ENCODE results near the gene WLS.
"Not testable (repeated sequence)": the region's sequence is repeated elsewhere in the genome, so short reads cannot be mapped to it uniquely, and the experiment has no call there.

WLS gene

DNA sequence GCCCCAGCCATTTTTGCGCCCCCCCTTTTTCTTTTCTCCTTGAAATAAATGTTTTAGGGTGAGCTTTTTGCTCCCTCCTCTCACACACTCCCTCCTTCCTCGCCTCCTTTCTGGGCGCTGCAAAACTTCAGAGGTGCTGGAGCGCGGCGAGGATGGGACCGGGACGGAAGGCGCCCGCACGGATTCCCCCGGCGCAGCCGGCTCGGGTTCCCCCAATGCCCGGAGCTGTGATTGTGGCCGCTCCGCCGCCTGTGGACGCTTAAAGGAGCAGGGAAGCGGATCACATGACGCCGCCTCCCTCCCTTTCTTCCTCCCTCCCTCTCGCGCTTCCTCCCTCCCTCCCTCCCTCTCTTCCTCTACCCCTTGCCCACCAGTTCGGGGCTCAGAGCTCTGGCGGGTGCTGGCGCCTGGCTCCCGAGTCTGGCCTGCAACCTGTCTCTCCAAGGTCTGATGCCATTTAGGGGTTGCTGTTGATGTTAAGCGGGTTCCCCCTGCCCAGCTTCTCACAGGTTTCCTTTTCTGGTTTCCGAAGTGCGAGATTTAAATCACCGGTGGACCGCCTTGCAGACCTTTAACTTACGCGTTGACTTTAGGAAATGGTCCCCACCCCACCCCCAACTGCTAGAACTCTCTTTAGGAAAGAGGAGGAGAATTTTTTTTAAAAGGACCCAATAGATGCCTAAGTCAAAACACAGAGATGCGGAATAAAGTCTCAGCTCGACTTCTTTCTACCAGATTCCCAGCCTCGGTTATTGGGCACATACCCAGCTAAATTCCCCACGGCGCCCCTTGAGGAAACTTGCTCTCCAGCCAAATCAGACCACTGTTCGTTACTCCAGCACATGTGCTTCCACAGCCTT is at the start of gene WLS:
TSS of gene WLS (minus strand) at position 235 of the 860 bp plus-strand sequence. CDS start at position 11, 224 bp downstream.
- DNase-seq = peak; percentile 80

DNA sequence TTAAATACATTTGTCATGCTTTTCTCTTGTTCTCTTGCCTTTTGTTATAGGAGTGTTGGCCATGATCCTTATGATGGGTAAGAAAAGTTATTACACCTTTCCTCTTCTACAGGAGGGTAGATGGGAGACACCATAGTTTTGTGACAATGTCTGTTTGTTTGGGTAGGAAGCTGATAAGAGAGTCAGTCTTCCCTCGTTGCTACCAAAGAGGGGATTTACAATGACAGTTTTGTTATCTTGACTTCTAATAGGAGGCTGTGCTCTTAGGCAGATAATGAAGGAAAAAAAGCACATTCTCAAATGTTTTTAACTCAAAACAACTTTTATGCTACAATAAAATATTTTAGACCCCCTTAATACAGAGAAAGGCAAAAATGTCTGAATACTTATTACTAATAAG is 48.0 kb upstream of the WLS start:
- no peak for DNase-seq

DNA sequence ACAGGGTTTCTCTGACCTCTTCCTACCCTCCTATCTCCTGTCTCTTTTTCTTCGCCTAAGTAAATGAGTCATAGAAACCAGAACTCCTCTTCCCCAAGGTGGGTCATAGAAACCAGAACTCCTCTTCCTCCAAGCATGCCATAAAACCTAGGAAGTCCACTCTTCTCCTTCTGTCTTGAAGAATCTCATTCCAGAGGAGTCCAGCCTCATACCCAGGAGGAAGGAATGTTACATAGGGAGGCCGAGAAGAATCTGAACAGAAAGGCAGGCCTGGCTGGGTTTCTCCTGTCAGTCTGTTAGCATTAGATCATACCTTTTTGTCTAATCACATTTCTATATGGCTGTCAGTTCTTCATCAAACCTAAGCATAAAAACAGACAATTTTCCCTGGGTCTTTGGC is 47.5 kb upstream of the WLS start:
- DNase-seq = no peak

DNA sequence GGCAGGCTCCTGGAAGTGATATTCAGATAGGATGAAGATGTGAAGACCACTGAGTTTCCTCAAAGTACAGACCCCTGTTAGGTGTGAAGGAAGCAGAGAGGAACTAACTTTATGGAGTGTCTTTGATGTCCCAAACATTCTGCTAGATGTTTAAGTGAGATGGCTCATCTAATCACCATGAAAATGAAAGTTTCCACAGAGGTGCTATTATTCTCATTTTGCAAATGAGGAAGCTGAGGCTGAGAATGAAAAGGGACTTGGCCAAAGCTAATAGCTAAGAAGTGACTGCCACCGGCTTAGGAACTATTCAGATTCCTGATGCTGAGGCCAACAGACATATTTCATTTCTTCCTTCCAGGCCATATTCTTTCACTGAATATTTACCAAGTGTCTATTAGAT is 45.9 kb upstream of the WLS start:
- no peak for DNase-seq

DNA sequence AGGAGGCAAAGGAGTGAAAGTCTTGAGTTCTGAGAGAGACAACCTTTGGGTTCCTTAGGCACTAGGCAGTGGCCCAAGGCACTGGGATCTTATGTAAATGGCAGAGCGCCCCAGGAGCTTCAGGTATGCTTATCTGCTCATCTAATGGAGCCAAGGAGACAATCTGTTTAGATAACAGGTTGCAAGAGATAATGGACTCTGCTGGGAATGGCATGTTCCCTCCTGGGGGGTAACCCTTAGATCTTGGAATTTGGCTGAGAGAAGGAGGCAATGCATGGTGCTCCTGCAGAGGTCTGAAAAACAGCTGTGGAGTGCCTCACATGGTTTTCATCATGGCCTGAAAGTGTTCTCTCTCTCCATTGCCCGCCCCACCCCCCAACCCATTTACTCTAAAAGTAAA is 44.1 kb upstream of the WLS start:
- no peak for DNase-seq

DNA sequence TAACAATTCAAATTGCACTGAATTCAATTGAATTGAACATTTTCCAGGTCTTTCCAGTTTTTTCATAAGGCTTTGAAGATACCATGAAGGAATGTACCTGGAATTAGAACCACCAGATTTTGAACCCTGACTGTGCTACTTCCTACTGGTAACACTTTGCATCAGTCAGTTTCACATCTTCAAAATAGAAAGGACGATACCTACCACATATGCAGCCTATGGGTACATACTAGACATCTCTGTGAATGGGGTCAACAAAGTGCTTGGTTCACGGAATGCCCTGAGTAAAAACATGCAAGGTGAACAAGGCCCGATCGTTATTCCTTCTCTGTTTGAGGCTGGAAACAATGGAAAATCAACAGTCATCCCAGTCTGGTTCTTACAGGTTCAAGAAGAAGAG is 41.2 kb upstream of the WLS start:
- DNase-seq = no peak

DNA sequence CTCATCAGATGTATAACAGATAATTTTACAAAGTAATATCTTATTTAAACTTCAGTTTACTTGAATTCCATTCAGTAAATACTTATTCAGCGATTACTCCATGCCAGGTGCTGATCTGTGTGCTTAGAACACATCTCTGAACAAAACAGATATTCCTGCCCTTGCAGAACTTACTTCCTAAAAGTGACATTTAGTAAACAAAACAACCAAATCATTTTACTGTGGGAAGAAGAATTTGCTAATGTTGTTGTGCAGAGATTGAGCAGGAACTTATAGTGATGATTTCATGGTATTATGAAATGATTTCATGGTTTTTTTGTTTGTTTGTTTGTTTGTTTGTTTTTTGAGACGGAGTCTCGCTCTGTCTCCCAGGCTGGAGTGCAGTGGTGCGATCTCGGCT is 39.3 kb upstream of the WLS start:
- no peak for DNase-seq

DNA sequence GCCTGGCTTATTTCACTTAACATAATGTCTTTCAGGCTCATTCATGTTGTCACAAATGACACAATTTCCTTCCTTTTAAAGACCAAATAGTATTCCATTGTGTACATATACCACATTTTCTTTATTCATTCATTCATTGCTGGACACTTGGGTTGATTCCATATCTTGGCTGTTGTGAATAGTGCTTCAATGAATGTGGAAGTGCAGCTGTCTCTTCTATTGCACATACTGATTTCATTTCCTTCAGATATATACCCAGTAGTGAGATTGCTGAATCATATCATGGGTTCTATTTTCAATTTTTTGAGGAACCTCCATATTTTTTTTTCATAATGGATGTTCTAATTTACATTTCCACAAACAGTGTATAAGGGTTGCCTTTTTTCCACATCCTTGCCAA is 38.6 kb upstream of the WLS start:
- DNase-seq = no peak

DNA sequence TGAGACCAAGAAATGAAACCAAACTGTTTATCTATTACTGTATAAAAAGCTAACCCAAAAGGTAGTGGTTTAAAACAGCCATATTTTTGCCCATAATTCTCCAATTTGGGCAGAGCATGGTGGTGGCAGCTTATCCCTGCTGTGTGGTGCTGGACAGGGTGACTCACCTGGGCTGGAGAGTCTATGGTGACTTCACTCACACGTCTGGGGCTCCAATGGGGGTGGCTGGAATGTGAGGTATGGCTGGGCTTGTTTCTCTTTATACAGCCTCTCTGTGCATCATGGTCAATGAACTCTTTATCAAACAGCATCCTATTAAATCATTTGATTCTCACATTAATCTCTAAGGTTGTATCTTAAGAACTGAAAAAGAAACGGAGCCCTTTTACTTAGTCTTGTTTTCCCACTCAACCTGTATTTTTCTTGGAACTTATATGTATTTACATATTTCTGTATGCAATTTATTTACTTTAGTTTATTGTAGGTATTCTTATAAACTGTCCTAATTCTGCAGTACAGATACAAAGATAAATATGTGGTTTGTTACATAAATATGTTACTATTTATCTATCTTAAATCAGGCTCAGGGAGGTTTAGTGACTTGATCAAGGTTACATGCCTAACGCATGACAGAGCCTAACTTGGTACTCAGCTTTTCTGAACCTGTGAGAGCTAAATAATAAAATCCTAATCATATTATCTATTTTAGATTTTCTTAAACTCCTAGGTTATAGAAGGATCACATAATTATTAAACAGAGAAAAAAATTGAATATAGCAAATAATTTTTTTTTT is 37.5 kb upstream of the WLS start:
- peak; percentile 59 for DNase-seq

DNA sequence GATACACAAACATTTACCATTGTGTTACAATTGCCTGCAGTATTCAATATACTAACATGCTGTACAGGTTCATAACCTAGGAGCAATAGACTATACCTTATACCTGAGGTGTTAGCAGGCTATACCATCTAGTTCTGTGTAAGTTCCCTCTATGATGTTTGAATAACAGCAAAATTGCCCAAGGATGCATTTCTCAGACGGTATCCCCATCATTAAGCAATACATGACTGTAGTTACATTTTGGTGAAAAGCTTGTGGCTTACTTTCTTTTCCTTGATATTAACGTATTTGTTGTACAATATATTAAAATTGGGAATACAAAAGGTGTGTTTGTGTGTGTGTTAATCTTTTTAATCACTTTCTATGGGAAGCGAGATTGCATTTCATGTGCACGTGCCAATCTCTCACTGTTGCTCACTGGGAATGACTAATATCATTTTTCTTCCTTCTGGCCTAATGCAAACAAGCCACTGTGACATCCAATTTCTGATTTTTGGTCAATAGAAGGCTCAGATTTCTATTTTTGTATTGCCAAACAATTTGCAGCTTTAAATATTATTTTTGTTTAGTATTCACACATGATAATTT is 36.7 kb upstream of the WLS start:
- DNase-seq = no peak

DNA sequence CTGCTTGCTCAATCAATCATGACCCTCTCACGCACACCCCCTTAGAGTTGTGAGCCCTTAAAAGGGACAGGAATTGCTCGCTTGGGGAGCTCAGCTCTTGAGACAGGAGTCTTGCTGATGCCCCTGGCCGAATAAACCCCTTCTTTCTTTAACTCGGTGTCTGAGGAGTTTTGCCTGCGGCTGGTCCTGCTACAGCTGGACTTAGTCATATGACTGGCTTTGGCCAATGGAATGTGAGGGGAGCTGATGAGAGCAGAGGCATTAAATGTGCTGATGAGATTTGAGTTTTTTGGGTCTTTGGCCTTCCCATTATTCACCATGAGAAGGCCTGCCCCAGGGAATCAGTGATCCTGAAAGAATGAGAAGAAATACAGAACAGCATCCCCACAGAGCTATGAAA is 24.5 kb upstream of the WLS start:
- DNase-seq = not testable (repeated sequence)

DNA sequence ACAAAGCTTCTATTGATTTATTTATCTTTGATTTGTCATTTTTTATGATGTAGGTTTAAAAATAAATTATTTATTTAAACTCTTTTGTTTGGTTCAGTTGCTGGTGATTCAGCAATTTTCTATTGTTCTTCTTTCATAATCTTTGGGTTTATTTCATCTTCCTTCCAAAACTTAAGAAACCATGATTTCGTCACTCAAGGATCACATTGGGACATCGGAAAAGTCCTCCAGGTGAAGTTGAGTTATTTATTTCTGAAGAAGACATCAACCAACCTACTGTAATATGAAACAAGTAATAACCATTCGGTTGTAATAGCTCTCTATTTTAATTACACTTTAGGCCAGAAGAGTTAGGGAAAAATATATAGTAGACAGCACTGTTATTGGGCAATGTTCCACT is 23.0 kb upstream of the WLS start:
- no peak for DNase-seq

DNA sequence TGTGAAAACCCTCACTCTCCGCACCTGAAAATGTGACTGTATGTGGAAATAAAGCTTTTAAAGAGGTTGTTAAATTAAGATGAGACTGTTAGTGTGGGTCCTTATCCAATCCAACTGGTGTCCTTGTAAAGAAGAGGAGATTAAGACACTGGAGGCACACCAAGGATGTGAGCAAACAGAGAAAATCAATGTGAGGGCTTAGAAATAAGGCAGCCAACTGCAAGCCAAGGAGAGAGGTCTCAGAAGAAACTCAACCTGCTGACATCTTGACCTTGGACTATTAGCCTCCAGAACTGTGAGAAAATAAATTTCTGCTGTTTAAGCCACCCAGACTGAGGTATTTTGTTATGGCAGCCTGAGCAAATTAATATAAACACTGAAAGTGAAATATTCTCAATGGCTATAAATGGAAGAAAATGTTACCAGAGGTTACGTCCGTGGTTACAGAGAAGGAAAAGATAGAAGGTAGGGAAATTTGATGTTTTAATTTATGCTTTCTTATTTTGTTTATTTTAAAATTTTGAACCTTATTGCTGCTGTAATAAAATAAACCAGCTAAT is 22.4 kb upstream of the WLS start:
- DNase-seq = no peak

DNA sequence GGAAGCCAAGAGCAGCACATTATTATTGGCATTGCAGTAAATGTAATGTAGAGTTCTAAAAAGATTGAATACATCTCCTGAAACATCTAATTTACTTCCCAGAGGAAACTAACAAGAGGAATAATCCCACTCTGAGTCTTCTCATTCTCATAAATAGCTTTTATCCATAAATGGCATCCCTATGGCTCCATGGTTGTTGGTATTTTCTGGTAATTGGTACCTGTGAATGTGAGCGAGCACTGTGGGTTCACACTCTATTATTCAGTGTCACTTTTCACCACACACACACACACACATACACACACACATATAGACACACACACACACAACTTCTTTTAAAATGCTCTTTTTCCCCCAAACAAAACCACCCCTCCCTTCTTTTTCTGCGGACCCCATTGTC is 4.7 kb upstream of the WLS start:
- no peak for DNase-seq

DNA sequence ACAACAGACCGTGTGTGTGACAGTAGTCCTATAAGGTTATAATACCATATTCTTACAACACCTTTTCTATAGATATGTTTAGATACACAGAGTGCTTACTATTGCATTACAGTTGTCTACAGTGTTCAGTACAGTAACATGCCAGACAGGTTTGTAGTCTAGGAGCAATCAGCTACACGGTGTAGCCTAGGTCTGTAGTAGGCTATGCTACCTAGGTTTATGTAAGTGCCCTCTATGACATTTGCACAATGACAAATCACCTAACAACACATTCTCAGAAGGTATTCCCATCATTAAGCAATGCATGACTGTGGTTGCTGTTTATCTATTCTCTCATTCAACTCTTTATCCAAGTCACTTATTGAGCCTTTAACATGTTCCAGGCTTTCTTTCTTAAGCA is 1.8 kb upstream of the WLS start:
- DNase-seq = no peak

DNA sequence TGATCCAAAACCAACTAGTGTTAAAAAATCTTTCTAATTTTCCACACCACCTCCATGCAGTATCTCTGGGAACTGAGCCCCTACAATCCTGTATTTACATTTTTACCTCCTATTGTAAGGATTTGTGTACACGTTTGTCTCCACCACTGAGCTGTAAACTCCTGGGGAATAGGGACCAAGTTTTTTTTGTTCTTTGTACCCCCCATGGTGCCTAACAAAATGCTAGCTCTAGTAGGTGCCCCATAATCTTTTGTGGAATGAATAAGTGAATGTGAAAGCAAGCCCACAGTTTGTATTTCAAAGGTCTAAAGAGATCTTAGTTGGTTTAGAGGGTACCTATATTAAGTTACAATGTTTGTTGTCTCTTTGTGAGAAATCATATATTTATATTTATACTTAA is 879 bp upstream of the WLS start:
- DNase-seq = no peak

DNA sequence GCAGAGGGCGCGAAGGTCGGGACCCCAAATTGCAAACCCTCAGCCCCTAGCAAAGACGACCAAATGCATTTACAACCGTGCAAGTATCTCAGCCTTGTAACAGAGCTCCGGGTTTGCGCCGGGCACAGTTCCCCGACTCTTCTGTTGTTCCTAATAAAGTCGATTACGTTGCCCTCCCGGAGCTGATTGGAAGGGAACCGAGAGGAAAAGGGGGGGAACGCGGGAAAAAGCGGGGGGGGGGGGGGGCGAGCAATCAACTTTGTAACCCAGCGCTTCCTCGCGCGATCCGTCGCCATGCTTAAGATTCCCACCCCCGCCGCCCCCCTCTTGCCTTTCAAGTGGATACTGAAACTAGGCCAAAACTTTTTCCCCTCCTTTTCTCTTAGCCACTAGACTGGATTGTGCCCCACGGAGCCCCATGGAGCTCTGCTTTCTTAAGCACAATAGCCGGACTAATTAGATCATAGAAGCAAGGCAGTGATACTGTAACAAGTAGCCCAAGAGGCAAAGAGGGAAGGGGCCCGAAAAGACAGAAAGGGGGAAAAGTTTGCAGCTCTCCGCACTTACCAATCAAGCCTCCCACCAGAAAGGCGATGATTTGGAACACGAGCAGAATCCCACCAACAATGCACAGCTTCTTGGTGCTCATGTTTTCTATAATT is 565 bp downstream of the WLS start:
- DNase-seq = peak; percentile 80

DNA sequence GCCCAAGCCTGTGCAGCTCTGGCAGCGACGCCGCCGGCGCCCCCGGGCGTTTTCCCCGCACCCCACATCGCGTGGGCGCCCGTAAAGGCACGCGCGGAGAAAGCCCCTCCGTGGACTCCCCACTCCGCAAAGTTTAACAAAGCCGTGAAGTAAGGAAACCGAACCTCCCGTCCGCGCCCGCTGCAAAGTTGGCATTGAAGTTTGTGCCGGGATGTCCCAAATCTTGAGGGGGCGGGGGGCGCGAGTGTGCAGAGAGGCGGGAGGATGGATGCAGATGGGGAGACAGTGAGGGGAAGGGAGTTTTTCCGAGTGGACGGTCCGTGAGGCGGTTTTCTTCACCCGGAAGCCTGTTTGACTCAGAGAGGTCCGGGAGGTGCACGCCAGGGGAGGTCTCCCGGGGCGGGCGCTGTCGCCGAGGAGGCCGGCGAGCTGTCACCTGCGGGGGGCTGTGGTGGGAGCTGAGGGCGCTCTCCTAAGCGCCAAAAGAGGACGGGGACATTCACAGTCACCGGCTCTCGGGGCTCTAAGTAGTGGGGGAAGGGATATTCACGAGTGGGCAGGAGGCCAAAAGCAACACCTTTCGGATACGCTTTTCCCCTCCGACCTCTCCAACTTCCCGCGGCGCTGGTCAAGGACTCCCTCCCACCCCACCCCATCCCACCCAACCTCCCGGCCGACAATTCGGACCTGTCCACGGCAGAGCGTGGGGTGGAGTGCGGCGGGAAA is 1.3 kb downstream of the WLS start:
- DNase-seq = peak; percentile 24

DNA sequence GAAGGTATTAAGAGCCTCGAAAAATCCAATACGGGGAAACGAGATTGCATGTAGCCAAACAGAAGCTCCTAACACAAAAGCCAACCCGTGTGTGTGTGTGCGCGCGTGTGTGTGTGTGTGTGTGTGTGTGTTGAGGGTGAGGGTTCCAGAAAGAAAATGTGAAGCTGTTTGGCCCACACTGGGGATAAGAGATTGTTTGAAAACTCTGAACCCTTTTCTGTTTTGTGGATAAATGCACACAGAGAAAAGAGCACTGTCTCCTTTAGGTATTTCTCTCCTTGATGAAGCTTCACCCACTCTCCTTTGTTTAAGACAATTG is 1.9 kb downstream of the WLS start:
- peak; percentile 42 for DNase-seq

DNA sequence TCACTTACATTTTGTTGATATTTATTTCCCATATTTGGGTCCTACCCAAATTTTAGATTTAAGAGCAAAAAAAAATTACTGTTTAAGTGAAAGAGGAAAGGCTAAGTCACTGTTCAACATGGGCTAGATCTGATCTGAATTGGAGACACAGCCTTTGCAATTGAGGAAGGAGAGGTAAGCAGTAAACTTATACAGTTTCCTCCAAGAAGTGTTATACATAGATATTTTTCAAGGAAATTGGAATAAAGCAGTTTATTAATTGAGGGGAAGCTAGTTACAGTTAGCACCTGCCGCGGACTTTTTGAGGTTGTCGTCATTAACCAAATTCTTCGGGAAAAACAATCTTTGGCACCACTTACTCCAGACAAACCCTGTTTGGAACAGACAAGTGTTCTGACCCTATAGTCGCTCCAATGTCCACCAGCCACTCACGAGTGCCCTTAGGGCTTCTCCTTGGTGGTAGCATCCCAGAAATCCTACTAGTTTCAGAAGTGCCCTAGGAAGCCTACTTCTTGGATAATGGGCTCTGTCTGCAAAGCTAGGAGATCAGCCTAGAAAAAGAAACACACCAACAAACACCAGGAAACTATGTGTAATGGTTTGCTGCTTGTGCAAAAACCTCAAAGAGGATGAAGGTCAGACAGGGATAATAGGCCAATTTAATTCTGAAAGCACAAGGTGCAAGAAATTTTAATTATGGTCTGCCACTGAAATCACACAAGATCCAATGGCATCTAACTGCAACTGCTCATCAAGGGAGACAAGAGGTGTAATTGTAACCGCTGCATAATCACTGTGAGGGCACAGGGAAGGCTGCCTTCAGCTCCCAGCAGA is 2.5 kb downstream of the WLS start:
- DNase-seq = no peak

DNA sequence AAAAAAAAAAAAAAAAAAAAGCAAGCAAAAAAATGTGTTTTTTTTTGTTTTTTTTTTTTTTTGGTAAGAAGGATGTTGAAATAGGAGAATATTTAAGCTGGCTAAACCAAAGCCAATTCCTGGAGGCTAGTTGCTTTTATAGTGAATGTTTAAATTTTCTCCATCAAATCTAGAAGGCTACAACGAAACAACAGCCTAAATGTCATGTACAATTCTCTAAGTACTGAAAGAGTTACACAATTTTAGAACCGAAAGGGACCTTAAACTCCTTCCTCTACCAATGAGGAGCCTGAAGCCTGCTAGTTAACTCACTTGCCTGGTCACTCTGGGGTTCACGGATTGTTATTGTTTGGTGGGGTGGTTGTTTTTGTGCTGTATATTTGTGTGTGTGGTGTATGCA is 3.5 kb downstream of the WLS start:
- DNase-seq = no peak

DNA sequence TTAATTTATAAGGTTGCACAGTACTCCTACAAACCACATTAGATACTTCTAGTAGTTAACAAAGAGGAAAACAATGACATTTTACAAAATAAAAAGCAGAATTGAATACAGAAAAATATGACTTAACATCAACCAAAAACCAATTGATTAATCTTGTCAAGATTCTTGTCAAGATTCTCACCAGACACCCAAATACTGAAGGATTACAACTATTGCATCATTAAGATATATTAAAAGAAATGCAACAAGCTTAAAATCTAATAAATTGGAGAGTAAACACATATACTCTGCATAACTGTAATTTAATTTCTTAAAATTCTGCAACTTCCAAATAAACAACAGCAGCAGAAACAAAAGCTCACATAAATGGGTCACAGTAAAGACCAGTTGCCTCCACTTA is 4.7 kb downstream of the WLS start:
- no peak for DNase-seq
